Mesenchymal stem cell (in vitro differentiated cells and primary cell): ENCODE results near the gene PSTPIP1. TPM values are rescaled to one million over a fixed set of nuclear protein-coding genes. Genes with fewer than 3 reads are reported as not detected.

ENCODE experiments used
- DNase-seq: peaks from one replicate; pipeline ENCODE4 v3.0.0-alpha.2; 2013
- H2AFZ ChIP-seq: one replicate; pipeline ENCODE4 v1.6.1; 2013; ENCODE audit warnings: low read depth, mild to moderate bottlenecking, control low read depth, inconsistent platforms, low read length, moderate library complexity
- H2AK5ac ChIP-seq: 2 replicates; pipeline ENCODE4 v1.6.1; 2013; ENCODE audit warnings: low read length, moderate library complexity, mild to moderate bottlenecking, inconsistent platforms; ENCODE audit not compliant: severe bottlenecking
- H2BK120ac ChIP-seq: one replicate; pipeline ENCODE4 v1.6.1; 2013; ENCODE audit warnings: low read depth, mild to moderate bottlenecking, inconsistent platforms, low read length, moderate library complexity
- H2BK12ac ChIP-seq, 2 experiments: one replicate each; pipeline ENCODE4 v1.6.1; 2013; ENCODE audit warnings: inconsistent platforms in 2 of 2, low read length in 2 of 2, mild to moderate bottlenecking in 2 of 2, moderate library complexity in 2 of 2, control low read depth in 1 of 2
- H2BK15ac ChIP-seq: one replicate; pipeline ENCODE4 v1.6.1; 2013; ENCODE audit warnings: mild to moderate bottlenecking, low read depth, inconsistent platforms; ENCODE audit not compliant: poor library complexity, severe bottlenecking
- H2BK5ac ChIP-seq: 2 replicates; pipeline ENCODE4 v1.6.1; 2013; ENCODE audit warnings: low read depth, mild to moderate bottlenecking, low read length, control low read depth, inconsistent platforms; ENCODE audit not compliant: poor library complexity, severe bottlenecking
- H3K14ac ChIP-seq, 2 experiments: one replicate each; pipeline ENCODE4 v1.6.1; 2013; ENCODE audit warnings: inconsistent platforms in 2 of 2, low read length in 2 of 2, control low read depth in 1 of 2, mild to moderate bottlenecking in 1 of 2, moderate library complexity in 1 of 2
- H3K18ac ChIP-seq, 2 experiments: one replicate each; pipeline ENCODE4 v1.6.1; 2013; ENCODE audit warnings: inconsistent platforms in 2 of 2, low read length in 2 of 2, control low read depth in 1 of 2, low read depth in 1 of 2, mild to moderate bottlenecking in 1 of 2
- H3K23ac ChIP-seq, 2 experiments: one replicate each; pipeline ENCODE4 v1.6.1; 2013; ENCODE audit warnings: inconsistent platforms in 2 of 2, low read length in 2 of 2, mild to moderate bottlenecking in 2 of 2, moderate library complexity in 2 of 2, control low read depth in 1 of 2
- H3K27ac ChIP-seq: 2 replicates; pipeline ENCODE4 v1.5.1; 2013; ENCODE audit warnings: mild to moderate bottlenecking, moderate library complexity, low read length, control low read depth, inconsistent platforms; ENCODE audit not compliant: poor library complexity, severe bottlenecking
- H3K27me3 ChIP-seq, 2 experiments: 2 replicates each; pipeline versions ENCODE4 v1.6.1 to v1.7.0; 2013; ENCODE audit warnings: low read length in 2 of 2, mild to moderate bottlenecking in 2 of 2, moderate library complexity in 2 of 2, control low read depth in 1 of 2, inconsistent platforms in 1 of 2; ENCODE audit not compliant: control insufficient read depth in 1 of 2, insufficient read depth in 1 of 2
- H3K36me3 ChIP-seq, 2 experiments: 2 replicates each; pipeline versions ENCODE4 v1.6.1 to v1.7.0; 2013; ENCODE audit warnings: low read length in 2 of 2, control low read depth in 1 of 2, inconsistent platforms in 1 of 2, low read depth in 1 of 2, mild to moderate bottlenecking in 1 of 2; ENCODE audit not compliant: insufficient read depth in 2 of 2, control insufficient read depth in 1 of 2
- H3K4ac ChIP-seq, 2 experiments: one replicate each; pipeline ENCODE4 v1.6.1; 2013; ENCODE audit warnings: inconsistent platforms in 2 of 2, low read length in 2 of 2, mild to moderate bottlenecking in 2 of 2, moderate library complexity in 2 of 2, control low read depth in 1 of 2, low read depth in 1 of 2
- H3K4me1 ChIP-seq: 2 replicates; pipeline ENCODE4 v1.6.1; 2013; ENCODE audit warnings: low read depth, low read length, control low read depth; ENCODE audit not compliant: control insufficient read depth, insufficient read depth
- H3K4me2 ChIP-seq: 2 replicates; pipeline ENCODE4 v1.6.1; 2013; ENCODE audit warnings: low read length, mild to moderate bottlenecking, inconsistent platforms; ENCODE audit not compliant: poor library complexity, severe bottlenecking
- H3K4me3 ChIP-seq, 2 experiments: 2 replicates each; pipeline versions ENCODE4 v1.5.1 to v1.7.0; 2013; ENCODE audit warnings: low read length in 2 of 2, mild to moderate bottlenecking in 2 of 2, control low read depth in 1 of 2, low read depth in 1 of 2; ENCODE audit not compliant: insufficient read depth in 1 of 2
- H3K79me1 ChIP-seq: replicated peaks from 2 replicates; pipeline ENCODE4 v1.6.1; 2013; ENCODE audit warnings: mild to moderate bottlenecking, control low read depth, low read length, inconsistent platforms; ENCODE audit not compliant: poor library complexity, severe bottlenecking
- H3K9ac ChIP-seq: 2 replicates; pipeline ENCODE4 v1.7.0; 2013; ENCODE audit warnings: mild to moderate bottlenecking, low read length, moderate library complexity
- H3K9me3 ChIP-seq: 2 replicates; pipeline ENCODE4 v1.7.0; 2013; ENCODE audit warnings: mild to moderate bottlenecking, low read length; ENCODE audit not compliant: control insufficient read depth
- H4K8ac ChIP-seq: one replicate; pipeline ENCODE4 v1.6.1; 2013; ENCODE audit warnings: inconsistent platforms, mild to moderate bottlenecking, low read length, moderate library complexity
- H4K91ac ChIP-seq: one replicate; pipeline ENCODE4 v1.6.1; 2013; ENCODE audit warnings: mild to moderate bottlenecking, low read length, inconsistent platforms
- WGBS: methylation state at CpG from one replicate; pipeline ENCODE4 v1.1.7; 2013; ENCODE audit warnings: mixed read lengths; 5-methylcytosine and 5-hydroxymethylcytosine counted together
- small RNA-seq: library from polyadenylated mRNA; stranded (forward); fragments of <200 nt; extraction: miRNeasy Mini kit (QIAGEN cat#:217004); gene quantifications from one replicate; pipeline ENCODE3, GENCODE V24; 2013; ENCODE audit warnings: low read depth

The PSTPIP1 gene

DNA sequence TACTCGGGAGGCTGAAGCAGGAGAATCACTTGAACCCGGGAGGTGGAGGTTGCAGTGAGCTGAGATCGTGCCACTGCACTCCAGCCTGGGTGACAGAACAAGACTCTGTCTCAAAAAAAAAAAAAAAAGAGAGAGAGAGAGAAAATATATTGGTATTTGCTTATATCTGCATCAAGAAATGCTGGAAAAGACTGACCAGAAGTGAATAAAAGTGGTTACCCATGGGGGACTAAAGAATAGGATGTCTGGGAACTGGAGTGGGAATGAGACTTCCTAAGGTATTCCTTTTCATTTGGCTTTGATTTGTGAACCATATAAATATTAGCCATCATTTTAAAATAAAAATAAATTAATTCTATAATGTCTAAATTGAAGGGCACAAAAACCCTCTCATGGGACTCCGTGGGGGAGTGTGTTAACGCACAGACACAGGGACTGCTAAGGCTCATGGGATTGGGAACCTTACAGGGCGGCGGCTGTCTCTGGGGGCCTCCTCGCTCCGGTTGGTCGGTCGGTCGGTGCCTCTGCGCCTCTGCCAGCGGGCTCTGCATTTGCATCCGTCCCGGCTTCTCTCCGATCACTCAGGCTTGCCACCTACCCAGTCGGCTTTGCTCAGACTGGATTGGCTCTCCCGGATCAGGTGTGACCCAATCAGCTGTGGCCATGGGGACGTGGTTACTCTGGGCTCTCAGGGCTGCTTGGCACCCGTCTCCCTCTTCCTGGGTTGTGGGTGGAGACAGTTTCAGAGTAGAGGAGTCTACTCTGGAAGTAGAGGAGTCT is 88.6 kb downstream of the PSTPIP1 start:
- 28% methylated on average over 21 of the region's 21 CpGs for WGBS
- Histone ChIP-seq H2BK12ac (no peak overlapping the region), H3K14ac (no peak overlapping the region), H2AFZ (no peak overlapping the region), H3K36me3 (no peaks in the 10 kb centered on the region), H3K4me1 (peaks cover 7% of the 10 kb centered on the region), H2BK5ac (no peak overlapping the region), H4K91ac (no peak overlapping the region), H2BK120ac (no peak overlapping the region), H3K4me3 (peak overlapping the region in 1 of 2 experiments; percentile 64), H3K4ac (no peak overlapping the region), H2BK15ac (no peak overlapping the region), H2AK5ac (no peak overlapping the region), H3K4me2 (peak overlapping the region; percentile 55), H3K9ac (peak overlapping the region; percentile 27), H3K79me1 (no peaks in the 10 kb centered on the region), H4K8ac (peak overlapping the region; percentile 79), H3K23ac (no peak overlapping the region), H3K27ac (peak overlapping the region; percentile 52), H3K27me3 (no peaks in the 10 kb centered on the region), H3K18ac (no peak overlapping the region), H3K9me3 (no peaks in the 10 kb centered on the region)
- peak; percentile 46 for DNase-seq

DNA sequence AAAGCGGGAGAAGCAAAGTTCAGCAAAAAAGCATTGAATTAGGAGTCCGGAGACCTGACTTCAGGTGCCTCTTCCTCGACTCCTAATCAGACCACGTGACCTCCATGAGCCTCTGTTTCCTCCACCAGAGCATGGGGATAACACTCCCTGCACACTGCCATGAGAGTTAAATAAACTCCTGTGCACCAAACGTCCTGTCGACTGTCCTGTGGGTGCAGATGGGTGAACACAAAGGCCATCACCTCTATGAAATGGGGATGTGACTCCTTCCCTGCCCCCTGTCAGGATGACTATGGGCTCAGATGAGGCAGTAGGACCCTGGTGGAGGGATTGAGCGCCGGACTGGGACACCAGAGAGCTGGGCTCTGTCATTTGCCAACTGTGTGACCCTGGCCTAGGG is 89.5 kb downstream of the PSTPIP1 start:
- Histone ChIP-seq H4K8ac (no peak overlapping the region), H2BK5ac (no peak overlapping the region), H2AK5ac (no peak overlapping the region), H2AFZ (no peak overlapping the region), H3K14ac (no peak overlapping the region), H3K9me3 (no peaks in the 10 kb centered on the region), H4K91ac (no peak overlapping the region), H3K27me3 (no peaks in the 10 kb centered on the region), H3K36me3 (no peaks in the 10 kb centered on the region), H2BK12ac (no peak overlapping the region), H2BK120ac (no peak overlapping the region), H3K18ac (no peak overlapping the region), H2BK15ac (no peak overlapping the region), H3K27ac (no peak overlapping the region), H3K23ac (no peak overlapping the region), H3K4me3 (no peak overlapping the region), H3K9ac (no peak overlapping the region), H3K4me1 (peaks cover 7% of the 10 kb centered on the region), H3K79me1 (no peaks in the 10 kb centered on the region), H3K4ac (no peak overlapping the region), H3K4me2 (no peak overlapping the region)
- 90% methylated on average over 8 of the region's 8 CpGs for WGBS
- DNase-seq = no peak

DNA sequence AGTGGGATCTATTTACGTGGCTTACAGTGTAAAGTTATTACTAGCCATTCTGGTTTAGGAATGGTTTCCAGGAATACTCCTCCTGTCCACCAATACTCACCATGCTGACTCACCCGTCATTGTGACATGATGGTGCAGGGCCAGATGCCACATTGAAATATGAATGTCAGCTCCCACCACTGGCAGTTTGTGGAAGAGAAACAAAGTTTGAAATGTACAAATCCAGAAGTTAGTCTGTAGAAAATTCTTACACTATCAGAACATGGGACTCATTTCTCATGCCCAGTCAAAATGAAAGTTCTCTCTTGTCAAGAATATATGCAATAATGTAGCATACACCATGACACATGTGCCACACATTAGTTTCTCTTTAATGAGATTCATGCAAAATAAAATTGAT is 90.4 kb downstream of the PSTPIP1 start:
- peak; percentile 64 for DNase-seq

More for the DNA sequence above, 90.4 kb downstream of the PSTPIP1 start:
- Histone ChIP-seq H3K4me3 (no peak overlapping the region), H2BK120ac (no peak overlapping the region), H3K79me1 (no peaks in the 10 kb centered on the region), H3K4ac (no peak overlapping the region), H2BK12ac (no peak overlapping the region), H3K36me3 (no peaks in the 10 kb centered on the region), H3K23ac (no peak overlapping the region), H3K9ac (no peak overlapping the region), H4K8ac (no peak overlapping the region), H3K14ac (no peak overlapping the region), H3K9me3 (no peaks in the 10 kb centered on the region), H3K4me2 (no peak overlapping the region), H3K4me1 (peaks cover 7% of the 10 kb centered on the region), H2BK5ac (no peak overlapping the region), H3K18ac (no peak overlapping the region), H3K27ac (no peak overlapping the region), H3K27me3 (no peaks in the 10 kb centered on the region), H2AK5ac (no peak overlapping the region), H2BK15ac (no peak overlapping the region), H2AFZ (no peak overlapping the region), H4K91ac (no peak overlapping the region)
- WGBS = 31% methylated on average over 2 of the region's 2 CpGs

Small RNA genes within 50 kb of the gene (small RNA-seq; reads per million reads assigned to genes)
- gene RN7SL278P = not detected
